ENCODE data around the gene LIME1.

The LIME1 gene

DNA sequence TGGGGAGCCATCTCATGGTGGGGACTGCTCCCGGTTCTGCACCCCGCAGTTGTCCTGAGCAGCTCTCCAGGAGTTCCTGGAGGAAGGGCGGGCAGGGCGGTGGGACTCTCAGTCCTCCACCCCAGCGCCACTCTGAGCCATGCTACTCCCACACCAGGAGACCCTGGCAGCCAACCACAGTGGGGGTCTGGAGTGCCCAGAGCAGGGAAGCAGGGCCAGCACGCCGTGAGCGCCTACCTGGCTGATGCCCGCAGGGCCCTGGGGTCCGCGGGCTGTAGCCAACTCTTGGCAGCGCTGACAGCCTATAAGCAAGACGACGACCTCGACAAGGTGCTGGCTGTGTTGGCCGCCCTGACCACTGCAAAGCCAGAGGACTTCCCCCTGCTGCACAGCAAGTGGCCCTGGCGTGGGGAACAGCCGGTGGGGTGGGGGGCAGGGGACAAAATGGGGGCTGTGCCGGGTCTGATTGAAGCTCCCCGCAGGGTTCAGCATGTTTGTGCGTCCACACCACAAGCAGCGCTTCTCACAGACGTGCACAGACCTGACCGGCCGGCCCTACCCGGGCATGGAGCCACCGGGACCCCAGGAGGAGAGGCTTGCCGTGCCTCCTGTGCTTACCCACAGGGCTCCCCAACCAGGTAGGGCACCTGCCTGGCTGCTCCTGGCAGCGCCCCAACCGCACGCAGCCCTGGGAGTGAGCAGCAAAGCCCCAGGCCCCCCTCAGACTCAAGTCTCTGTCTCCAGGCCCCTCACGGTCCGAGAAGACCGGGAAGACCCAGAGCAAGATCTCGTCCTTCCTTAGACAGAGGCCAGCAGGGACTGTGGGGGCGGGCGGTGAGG is 41.7 kb upstream of the LIME1 start:
- TF ChIP-seq, protein P1, sequence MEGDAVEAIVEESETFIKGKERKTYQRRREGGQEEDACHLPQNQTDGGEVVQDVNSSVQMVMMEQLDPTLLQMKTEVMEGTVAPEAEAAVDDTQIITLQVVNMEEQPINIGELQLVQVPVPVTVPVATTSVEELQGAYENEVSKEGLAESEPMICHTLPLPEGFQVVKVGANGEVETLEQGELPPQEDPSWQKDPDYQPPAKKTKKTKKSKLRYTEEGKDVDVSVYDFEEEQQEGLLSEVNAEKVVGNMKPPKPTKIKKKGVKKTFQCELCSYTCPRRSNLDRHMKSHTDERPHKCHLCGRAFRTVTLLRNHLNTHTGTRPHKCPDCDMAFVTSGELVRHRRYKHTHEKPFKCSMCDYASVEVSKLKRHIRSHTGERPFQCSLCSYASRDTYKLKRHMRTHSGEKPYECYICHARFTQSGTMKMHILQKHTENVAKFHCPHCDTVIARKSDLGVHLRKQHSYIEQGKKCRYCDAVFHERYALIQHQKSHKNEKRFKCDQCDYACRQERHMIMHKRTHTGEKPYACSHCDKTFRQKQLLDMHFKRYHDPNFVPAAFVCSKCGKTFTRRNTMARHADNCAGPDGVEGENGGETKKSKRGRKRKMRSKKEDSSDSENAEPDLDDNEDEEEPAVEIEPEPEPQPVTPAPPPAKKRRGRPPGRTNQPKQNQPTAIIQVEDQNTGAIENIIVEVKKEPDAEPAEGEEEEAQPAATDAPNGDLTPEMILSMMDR (IDR thresholded peaks at IDR 0.05; ENCODE audit: borderline replicate concordance, insufficient read depth, low read depth, low read length): no peak
- no peak overlapping the region for H3K4me3 ChIP-seq (ENCODE audit: low read depth, low read length)

DNA sequence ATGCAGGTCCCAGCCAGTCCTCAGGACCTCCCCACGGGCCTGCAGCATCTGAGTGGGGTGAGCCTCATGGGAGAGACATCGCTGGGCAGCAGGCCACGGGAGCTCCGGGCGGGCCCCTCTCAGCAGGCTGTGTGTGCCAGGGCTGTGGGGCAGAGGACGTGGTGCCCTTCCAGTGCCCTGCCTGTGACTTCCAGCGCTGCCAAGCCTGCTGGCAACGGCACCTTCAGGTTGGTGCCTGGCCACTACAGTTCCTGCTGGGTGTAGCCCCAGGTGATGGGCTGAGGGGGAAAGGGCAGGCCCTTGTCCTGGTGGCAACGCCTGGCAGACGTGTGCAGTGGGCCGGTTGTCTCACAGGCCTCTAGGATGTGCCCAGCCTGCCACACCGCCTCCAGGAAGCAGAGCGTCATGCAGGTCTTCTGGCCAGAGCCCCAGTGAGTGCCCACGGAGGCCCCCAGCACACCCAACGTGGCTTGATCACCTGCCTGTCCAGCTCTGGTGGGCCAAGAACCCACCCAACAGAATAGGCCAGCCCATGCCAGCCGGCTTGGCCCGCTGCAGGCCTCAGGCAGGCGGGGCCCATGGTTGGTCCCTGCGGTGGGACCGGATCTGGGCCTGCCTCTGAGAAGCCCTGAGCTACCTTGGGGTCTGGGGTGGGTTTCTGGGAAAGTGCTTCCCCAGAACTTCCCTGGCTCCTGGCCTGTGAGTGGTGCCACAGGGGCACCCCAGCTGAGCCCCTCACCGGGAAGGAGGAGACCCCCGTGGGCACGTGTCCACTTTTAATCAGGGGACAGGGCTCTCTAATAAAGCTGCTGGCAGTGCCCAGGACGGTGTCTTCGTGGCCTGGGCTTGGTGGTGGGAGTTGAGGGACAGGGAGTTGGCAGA is 40.8 kb upstream of the LIME1 start:
- TF ChIP-seq, protein P1 (IDR thresholded peaks at IDR 0.05; ENCODE audit: borderline replicate concordance, insufficient read depth, low read depth, low read length): no peak
- no peak overlapping the region for H3K4me3 ChIP-seq (ENCODE audit: low read depth, low read length)

DNA sequence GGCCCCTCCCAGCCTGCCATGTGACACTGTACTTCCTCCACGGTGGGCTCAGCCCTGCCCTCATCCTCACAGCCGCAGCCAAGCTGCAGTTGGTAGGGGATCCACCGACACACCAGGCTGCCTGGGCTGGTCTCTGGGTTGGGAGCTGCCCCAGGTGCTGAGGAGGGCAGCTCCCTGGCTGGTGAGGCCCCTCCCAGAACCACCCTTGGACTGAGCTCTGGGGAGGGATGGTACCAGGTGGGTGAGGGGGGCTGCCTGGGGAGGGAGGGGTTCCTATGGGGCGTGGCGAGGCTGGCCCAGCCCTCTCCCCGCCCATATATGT is 40.2 kb upstream of the LIME1 start:
- TF ChIP-seq, protein P1 (IDR thresholded peaks at IDR 0.05; ENCODE audit: borderline replicate concordance, insufficient read depth, low read depth, low read length): no peak
- no peak overlapping the region for H3K4me3 ChIP-seq (ENCODE audit: low read depth, low read length)

DNA sequence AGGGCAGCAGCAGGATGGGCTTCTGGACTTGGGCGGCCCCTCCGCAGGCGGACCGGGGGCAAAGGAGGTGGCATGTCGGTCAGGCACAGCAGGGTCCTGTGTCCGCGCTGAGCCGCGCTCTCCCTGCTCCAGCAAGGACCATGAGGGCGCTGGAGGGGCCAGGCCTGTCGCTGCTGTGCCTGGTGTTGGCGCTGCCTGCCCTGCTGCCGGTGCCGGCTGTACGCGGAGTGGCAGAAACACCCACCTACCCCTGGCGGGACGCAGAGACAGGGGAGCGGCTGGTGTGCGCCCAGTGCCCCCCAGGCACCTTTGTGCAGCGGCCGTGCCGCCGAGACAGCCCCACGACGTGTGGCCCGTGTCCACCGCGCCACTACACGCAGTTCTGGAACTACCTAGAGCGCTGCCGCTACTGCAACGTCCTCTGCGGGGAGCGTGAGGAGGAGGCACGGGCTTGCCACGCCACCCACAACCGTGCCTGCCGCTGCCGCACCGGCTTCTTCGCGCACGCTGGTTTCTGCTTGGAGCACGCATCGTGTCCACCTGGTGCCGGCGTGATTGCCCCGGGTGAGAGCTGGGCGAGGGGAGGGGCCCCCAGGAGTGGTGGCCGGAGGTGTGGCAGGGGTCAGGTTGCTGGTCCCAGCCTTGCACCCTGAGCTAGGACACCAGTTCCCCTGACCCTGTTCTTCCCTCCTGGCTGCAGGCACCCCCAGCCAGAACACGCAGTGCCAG is 39.7 kb upstream of the LIME1 start, which contains the start of gene TNFRSF6B:
Gene TNFRSF6B, plus strand, starts transcription at position 25 of the 729 bp plus-strand sequence. Its CDS starts 116 bp downstream, at position 141.
- TF ChIP-seq, protein P1 (IDR thresholded peaks at IDR 0.05; ENCODE audit: borderline replicate concordance, insufficient read depth, low read depth, low read length): no peak
- no peak within 1 kb of the TSS for H3K4me3 ChIP-seq (ENCODE audit: low read depth, low read length)

DNA sequence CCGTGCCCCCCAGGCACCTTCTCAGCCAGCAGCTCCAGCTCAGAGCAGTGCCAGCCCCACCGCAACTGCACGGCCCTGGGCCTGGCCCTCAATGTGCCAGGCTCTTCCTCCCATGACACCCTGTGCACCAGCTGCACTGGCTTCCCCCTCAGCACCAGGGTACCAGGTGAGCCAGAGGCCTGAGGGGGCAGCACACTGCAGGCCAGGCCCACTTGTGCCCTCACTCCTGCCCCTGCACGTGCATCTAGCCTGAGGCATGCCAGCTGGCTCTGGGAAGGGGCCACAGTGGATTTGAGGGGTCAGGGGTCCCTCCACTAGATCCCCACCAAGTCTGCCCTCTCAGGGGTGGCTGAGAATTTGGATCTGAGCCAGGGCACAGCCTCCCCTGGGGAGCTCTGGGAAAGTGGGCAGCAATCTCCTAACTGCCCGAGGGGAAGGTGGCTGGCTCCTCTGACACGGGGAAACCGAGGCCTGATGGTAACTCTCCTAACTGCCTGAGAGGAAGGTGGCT is 39.1 kb upstream of the LIME1 start:
- TF ChIP-seq, protein P1 (IDR thresholded peaks at IDR 0.05; ENCODE audit: borderline replicate concordance, insufficient read depth, low read depth, low read length): no peak

DNA sequence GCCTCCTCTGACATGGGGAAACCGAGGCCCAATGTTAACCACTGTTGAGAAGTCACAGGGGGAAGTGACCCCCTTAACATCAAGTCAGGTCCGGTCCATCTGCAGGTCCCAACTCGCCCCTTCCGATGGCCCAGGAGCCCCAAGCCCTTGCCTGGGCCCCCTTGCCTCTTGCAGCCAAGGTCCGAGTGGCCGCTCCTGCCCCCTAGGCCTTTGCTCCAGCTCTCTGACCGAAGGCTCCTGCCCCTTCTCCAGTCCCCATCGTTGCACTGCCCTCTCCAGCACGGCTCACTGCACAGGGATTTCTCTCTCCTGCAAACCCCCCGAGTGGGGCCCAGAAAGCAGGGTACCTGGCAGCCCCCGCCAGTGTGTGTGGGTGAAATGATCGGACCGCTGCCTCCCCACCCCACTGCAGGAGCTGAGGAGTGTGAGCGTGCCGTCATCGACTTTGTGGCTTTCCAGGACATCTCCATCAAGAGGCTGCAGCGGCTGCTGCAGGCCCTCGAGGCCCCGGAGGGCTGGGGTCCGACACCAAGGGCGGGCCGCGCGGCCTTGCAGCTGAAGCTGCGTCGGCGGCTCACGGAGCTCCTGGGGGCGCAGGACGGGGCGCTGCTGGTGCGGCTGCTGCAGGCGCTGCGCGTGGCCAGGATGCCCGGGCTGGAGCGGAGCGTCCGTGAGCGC is 38.5 kb upstream of the LIME1 start:
- H3K4me3 ChIP-seq (ENCODE audit: low read depth, low read length): no peak overlapping the region
- TF ChIP-seq, protein P1 (IDR thresholded peaks at IDR 0.05; ENCODE audit: borderline replicate concordance, insufficient read depth, low read depth, low read length): no peak

More for the DNA sequence above, 39.1 kb upstream of the LIME1 start:
- H3K4me3 ChIP-seq (ENCODE audit: low read depth, low read length): no peak overlapping the region

Data from GM12875 (cell line).